Measurements from ENCODE around the gene TPGS2.

The TPGS2 gene

GRCh38 chr18:36811955-36812354 lies 16.8 kb downstream of the TPGS2 start:
- no peak for TF ChIP-seq CTCF (IDR thresholded peaks at IDR 0.05; ENCODE audit: extremely low read depth, insufficient read depth, missing control alignments)
- no peak for DNase-seq (ENCODE audit: low spot score)
- in situ Hi-C loops (cut with MboI; ENCODE audit: low pct_unique_long_range_greater_than_20kb, low sequenced_read_pairs, unreplicated experiment): no loop called here

GRCh38 chr18:36811430-36811829 lies 17.4 kb downstream of the TPGS2 start:
- no peak for TF ChIP-seq CTCF (IDR thresholded peaks at IDR 0.05; ENCODE audit: extremely low read depth, insufficient read depth, missing control alignments)
- no peak for DNase-seq (ENCODE audit: low spot score)
- in situ Hi-C loops (cut with MboI; ENCODE audit: low pct_unique_long_range_greater_than_20kb, low sequenced_read_pairs, unreplicated experiment): no loop called here

DNA sequence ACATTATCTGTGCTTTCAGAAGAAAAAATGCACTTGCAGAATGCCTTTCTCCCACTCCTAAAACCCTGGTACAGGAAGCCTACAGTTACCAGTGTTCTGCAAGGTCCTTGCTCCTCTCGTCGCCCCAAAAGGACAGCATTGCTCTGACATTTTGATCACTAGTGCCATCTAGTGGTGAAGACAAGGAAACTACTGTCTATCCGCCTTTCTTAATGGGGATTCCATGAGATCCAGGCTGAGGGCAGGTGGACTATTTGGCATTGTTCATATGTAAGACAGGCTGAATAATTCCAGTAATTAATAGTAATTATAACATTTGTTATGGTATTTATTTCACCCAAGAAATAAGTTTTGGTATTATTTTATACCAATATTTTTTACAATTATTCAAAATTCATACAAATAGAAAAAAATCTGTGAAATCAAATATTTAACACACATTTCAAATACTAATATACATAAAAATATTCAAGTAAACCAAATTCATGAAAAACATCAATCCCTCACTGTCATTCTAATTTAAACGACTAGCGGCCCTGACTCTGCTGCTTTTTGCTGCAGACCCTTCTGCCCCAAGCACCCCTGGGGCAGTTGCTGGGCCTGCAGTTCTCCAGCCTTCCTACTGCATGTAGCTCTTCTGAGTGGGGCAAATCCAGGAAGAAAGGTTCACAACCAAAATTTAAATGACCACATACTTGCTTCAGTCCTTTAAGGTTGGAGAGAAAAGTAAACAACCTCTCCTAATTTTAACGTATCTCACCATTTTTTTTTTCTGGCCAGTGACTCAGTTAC lies 19.0 kb downstream of the TPGS2 start:
- DNase-seq (ENCODE audit: low spot score): peak; percentile 74
- TF ChIP-seq CTCF (IDR thresholded peaks at IDR 0.05; ENCODE audit: extremely low read depth, insufficient read depth, missing control alignments): peak; percentile 81
- in situ Hi-C loops (cut with MboI; ENCODE audit: low pct_unique_long_range_greater_than_20kb, low sequenced_read_pairs, unreplicated experiment): no loop called here

- DNase-seq (ENCODE audit: low spot score): no peak
- no peak for TF ChIP-seq CTCF (IDR thresholded peaks at IDR 0.05; ENCODE audit: extremely low read depth, insufficient read depth, missing control alignments)
- in situ Hi-C loops (cut with MboI; ENCODE audit: low pct_unique_long_range_greater_than_20kb, low sequenced_read_pairs, unreplicated experiment): no loop called here
Measured at GRCh38 chr18:36808681-36809080, 20.1 kb downstream of the TPGS2 start.

DNA sequence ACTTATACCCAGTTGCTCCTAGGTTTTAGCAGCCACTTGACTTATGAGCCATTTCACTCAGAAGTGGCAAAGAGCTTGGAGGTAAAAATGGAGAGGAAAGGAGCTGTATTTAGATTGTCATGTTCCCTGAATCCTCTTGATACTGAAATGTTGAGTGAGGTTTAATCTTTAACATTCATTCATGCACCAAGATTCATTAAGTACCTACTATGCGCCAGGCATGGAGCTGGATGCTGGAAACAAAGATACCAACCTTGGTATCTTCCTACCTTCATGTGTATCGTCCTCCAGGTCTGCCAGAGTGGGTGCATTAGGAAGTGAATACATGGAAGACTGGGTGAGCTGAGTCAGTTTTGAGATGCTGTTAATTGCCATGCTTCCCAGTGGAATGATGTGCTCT lies 23.7 kb downstream of the TPGS2 start:
- in situ Hi-C loops (cut with MboI; ENCODE audit: low pct_unique_long_range_greater_than_20kb, low sequenced_read_pairs, unreplicated experiment): no loop called here
- DNase-seq (ENCODE audit: low spot score): no peak
- TF ChIP-seq CTCF (IDR thresholded peaks at IDR 0.05; ENCODE audit: extremely low read depth, insufficient read depth, missing control alignments): no peak

DNA sequence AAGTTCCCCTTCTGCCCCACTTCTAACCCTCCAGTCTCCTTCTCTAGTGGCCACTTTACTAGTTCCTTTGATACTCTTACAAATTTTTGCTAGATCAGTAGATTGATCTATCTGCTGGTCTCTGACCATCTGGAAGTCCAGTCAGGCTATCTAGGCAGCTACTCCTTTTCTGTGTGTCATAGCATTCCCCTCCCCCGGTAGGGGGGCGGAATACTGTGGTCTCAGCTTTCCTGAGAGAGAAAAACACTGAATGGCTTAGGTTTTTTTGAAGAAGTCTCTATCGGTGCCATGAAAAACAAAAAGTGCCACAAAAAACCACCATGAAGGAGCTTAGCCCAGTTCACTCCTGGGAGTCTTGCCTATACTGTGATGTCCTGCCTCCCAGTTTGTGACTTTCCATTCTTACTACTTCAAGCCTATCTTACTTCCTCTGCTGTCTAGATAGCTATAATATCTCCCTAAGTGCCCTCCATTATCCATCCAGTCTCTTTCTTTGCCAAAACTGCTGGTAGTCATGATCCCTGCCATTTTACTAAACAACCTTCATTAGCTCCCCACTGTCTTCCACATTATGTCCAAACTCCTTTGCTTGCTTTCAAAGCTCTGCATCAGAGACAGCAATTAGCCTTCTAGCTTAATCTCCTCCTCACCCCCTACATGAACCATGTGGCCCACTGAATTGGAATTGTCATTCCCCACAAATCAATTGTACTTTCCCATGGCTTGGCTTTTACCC lies 29.9 kb downstream of the TPGS2 start:
- no peak for DNase-seq (ENCODE audit: low spot score)
- no peak for TF ChIP-seq CTCF (IDR thresholded peaks at IDR 0.05; ENCODE audit: extremely low read depth, insufficient read depth, missing control alignments)
- in situ Hi-C loops (cut with MboI; ENCODE audit: low pct_unique_long_range_greater_than_20kb, low sequenced_read_pairs, unreplicated experiment): no loop called here

Data from GM13977 (cell line).